ENCODE data around the gene SLCO2B1. TPM values are rescaled to one million over a fixed set of nuclear protein-coding genes. Genes with fewer than 3 reads are reported as not detected.

SLCO2B1 gene
- total RNA-seq, 6 experiments from 2014 or later: not detected

GRCh38 chr11:75149766-75150465 is 991 bp upstream of the SLCO2B1 start:
- H3K4me3 Mint-ChIP-seq: no peak overlapping the region
- H3K27ac Mint-ChIP-seq: no peak overlapping the region
- no peak for DNase-seq
- H3K36me3 Mint-ChIP-seq (ENCODE audit: low read depth): no peaks in the 10 kb centered on the region
- no peaks in the 10 kb centered on the region for H3K4me1 Mint-ChIP-seq (ENCODE audit: low read depth)
- peaks cover 35% of the 10 kb centered on the region for H3K27me3 Mint-ChIP-seq (ENCODE audit: insufficient read depth)
- TF ChIP-seq CTCF (IDR thresholded peaks at IDR 0.05): no peak
- no peaks in the 10 kb centered on the region for H3K9me3 Mint-ChIP-seq

- DNase-seq: no peak
- no peaks in the 10 kb centered on the region for H3K36me3 Mint-ChIP-seq (ENCODE audit: low read depth)
- no peak overlapping the region for H3K4me3 Mint-ChIP-seq
- H3K27me3 Mint-ChIP-seq (ENCODE audit: insufficient read depth): peaks cover 46% of the 10 kb centered on the region
- peaks cover 10% of the 10 kb centered on the region for H3K4me1 Mint-ChIP-seq (ENCODE audit: low read depth)
- no peak overlapping the region for H3K27ac Mint-ChIP-seq
- no peaks in the 10 kb centered on the region for H3K9me3 Mint-ChIP-seq
- TF ChIP-seq CTCF (IDR thresholded peaks at IDR 0.05): no peak
These were observed 590 bp downstream of the SLCO2B1 start for GRCh38 chr11:75151346-75152047.

- no peak for TF ChIP-seq CTCF (IDR thresholded peaks at IDR 0.05)
- no peak overlapping the region for H3K4me3 Mint-ChIP-seq
- H3K4me1 Mint-ChIP-seq (ENCODE audit: low read depth): peaks cover 10% of the 10 kb centered on the region
- no peak overlapping the region for H3K27ac Mint-ChIP-seq
- DNase-seq: no peak
- no peaks in the 10 kb centered on the region for H3K9me3 Mint-ChIP-seq
- no peaks in the 10 kb centered on the region for H3K36me3 Mint-ChIP-seq (ENCODE audit: low read depth)
- peaks cover 48% of the 10 kb centered on the region for H3K27me3 Mint-ChIP-seq (ENCODE audit: insufficient read depth)
These were observed 1.2 kb downstream of the SLCO2B1 start for GRCh38 chr11:75152090-75152489.

GRCh38 chr11:75152651-75153427 is 1.9 kb downstream of the SLCO2B1 start:
- no peak for DNase-seq
- Mint-ChIP-seq H3K27ac (no peak overlapping the region), H3K4me1 (ENCODE audit: low read depth) (peaks cover 10% of the 10 kb centered on the region), H3K9me3 (no peaks in the 10 kb centered on the region), H3K27me3 (ENCODE audit: insufficient read depth) (peaks cover 47% of the 10 kb centered on the region), H3K4me3 (no peak overlapping the region), H3K36me3 (ENCODE audit: low read depth) (no peaks in the 10 kb centered on the region)
- TF ChIP-seq CTCF (IDR thresholded peaks at IDR 0.05): no peak

GRCh38 chr11:75154646-75155569 is 4.0 kb downstream of the SLCO2B1 start:
- H3K27ac Mint-ChIP-seq: no peak overlapping the region
- TF ChIP-seq CTCF (IDR thresholded peaks at IDR 0.05): no peak

More at GRCh38 chr11:75154646-75155569, 4.0 kb downstream of the SLCO2B1 start:
- peaks cover 51% of the 10 kb centered on the region for H3K27me3 Mint-ChIP-seq (ENCODE audit: insufficient read depth)
- DNase-seq: no peak
- H3K9me3 Mint-ChIP-seq: no peaks in the 10 kb centered on the region
- peaks cover 10% of the 10 kb centered on the region for H3K4me1 Mint-ChIP-seq (ENCODE audit: low read depth)
- no peaks in the 10 kb centered on the region for H3K36me3 Mint-ChIP-seq (ENCODE audit: low read depth)
- H3K4me3 Mint-ChIP-seq: no peak overlapping the region
